IMR-90 (cell line): ENCODE results near the gene SPATA3.

ENCODE experiments used
- POLR2A ChIP-seq: IDR thresholded peaks from 2 replicates; pipeline ENCODE4 v1.6.1; 2012; ENCODE audit warnings: mild to moderate bottlenecking, low read depth, low read length
- TF ChIP-seq, protein P1 (sequence below): conservative IDR thresholded peaks from 2 replicates; pipeline ENCODE4 v1.5.1; 2012; ENCODE audit warnings: mild to moderate bottlenecking, low read depth, low read length, improper control_type of control experiment

- TF ChIP-seq, protein P1, sequence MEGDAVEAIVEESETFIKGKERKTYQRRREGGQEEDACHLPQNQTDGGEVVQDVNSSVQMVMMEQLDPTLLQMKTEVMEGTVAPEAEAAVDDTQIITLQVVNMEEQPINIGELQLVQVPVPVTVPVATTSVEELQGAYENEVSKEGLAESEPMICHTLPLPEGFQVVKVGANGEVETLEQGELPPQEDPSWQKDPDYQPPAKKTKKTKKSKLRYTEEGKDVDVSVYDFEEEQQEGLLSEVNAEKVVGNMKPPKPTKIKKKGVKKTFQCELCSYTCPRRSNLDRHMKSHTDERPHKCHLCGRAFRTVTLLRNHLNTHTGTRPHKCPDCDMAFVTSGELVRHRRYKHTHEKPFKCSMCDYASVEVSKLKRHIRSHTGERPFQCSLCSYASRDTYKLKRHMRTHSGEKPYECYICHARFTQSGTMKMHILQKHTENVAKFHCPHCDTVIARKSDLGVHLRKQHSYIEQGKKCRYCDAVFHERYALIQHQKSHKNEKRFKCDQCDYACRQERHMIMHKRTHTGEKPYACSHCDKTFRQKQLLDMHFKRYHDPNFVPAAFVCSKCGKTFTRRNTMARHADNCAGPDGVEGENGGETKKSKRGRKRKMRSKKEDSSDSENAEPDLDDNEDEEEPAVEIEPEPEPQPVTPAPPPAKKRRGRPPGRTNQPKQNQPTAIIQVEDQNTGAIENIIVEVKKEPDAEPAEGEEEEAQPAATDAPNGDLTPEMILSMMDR: no peak
- no peak for TF ChIP-seq POLR2A
Observed at GRCh38 chr2:230947235-230947576, 48.7 kb upstream of the SPATA3 start.
